SK-N-SH (cell line): ENCODE measurements around the gene PTPN12. TPM values are rescaled to one million over a fixed set of nuclear protein-coding genes. Genes with fewer than 3 reads are reported as not detected.

Source experiments
- CTCF ChIA-PET: fragments of 300-600, 350-600 bp; formaldehyde crosslinking; extraction: SDS; loops from one replicate; lab custom pipeline; 2021; lab: Yijun Ruan, JAX
- POLR2A ChIA-PET: fragments of 350-600 bp; sonication (Branson Sonifier 250); formaldehyde crosslinking; extraction: SDS; loops from one replicate; lab custom pipeline; 2020; ENCODE audit warnings: antibody characterized with exemption, inconsistent platforms; lab: Yijun Ruan, JAX
- DNase-seq: peaks from one replicate; pipeline ENCODE4 v3.0.0; 2012
- H2AFZ ChIP-seq: fragments of 200-600 bp; sonication (generic); 2 replicates; pipeline ENCODE4 v1.8.1; 2016; ENCODE audit warnings: antibody characterized with exemption, mild to moderate bottlenecking, low read depth
- H3F3A ChIP-seq: fragments of 200-600 bp; sonication (generic); replicated peaks from 2 replicates; pipeline ENCODE3; 2016; ENCODE audit warnings: antibody characterized with exemption, mild to moderate bottlenecking; ENCODE audit not compliant: insufficient read depth
- H3K27ac ChIP-seq, 2 experiments: fragments of 200-500 bp in 1 of 2; fragments of 200-600 bp in 1 of 2; sonication (Bioruptor generic) in 1 of 2; sonication (generic), shearing (Covaris generic) in 1 of 2; 2 replicates each; pipeline versions ENCODE4 v1.5.1 to v1.6.1; 2014 to 2016; ENCODE audit warnings: low read depth in 2 of 2, inconsistent platforms in 1 of 2, low read length in 1 of 2, mild to moderate bottlenecking in 1 of 2, mixed read lengths in 1 of 2
- H3K27me3 ChIP-seq: fragments of 200-600 bp; sonication (generic), shearing (Covaris generic); 2 replicates; pipeline ENCODE4 v1.6.1; 2016; ENCODE audit warnings: mixed run types; ENCODE audit not compliant: insufficient read depth
- H3K36me3 ChIP-seq, 2 experiments: fragments of 200-500 bp in 1 of 2; fragments of 200-600 bp in 1 of 2; sonication (Bioruptor generic) in 1 of 2; sonication (generic) in 1 of 2; replicated peaks in 1 of 2; 2 replicates each; pipeline versions ENCODE3 to v1.5.1; 2014 to 2016; ENCODE audit warnings: low read length in 1 of 2, mild to moderate bottlenecking in 1 of 2; ENCODE audit not compliant: insufficient read depth in 2 of 2, control insufficient read depth in 1 of 2
- H3K4me1 ChIP-seq, 2 experiments: fragments of 200-500 bp in 1 of 2; fragments of 200-600 bp in 1 of 2; sonication (Bioruptor generic) in 1 of 2; sonication (generic), shearing (Covaris generic) in 1 of 2; 2 replicates each; pipeline versions ENCODE4 v1.5.1 to v1.6.1; 2014 to 2016; ENCODE audit warnings: low read depth in 1 of 2, low read length in 1 of 2, mixed run types in 1 of 2; ENCODE audit not compliant: insufficient read depth in 2 of 2, control insufficient read depth in 1 of 2
- H3K4me2 ChIP-seq: fragments of 200-600 bp; sonication (generic), shearing (Covaris generic); 2 replicates; pipeline ENCODE4 v1.6.1; 2017; ENCODE audit warnings: mixed run types
- H3K4me3 ChIP-seq, 2 experiments: fragments of 200-500 bp in 1 of 2; fragments of 200-600 bp in 1 of 2; sonication (Bioruptor generic) in 1 of 2; sonication (generic), shearing (Covaris generic) in 1 of 2; 2 replicates each; pipeline versions ENCODE4 v1.5.1 to v1.8.1; 2014 to 2016; ENCODE audit warnings: low read depth in 2 of 2, inconsistent platforms in 1 of 2, low read length in 1 of 2, mild to moderate bottlenecking in 1 of 2, mixed read lengths in 1 of 2, moderate library complexity in 1 of 2
- H3K79me2 ChIP-seq: fragments of 200-600 bp; sonication (generic); 2 replicates; pipeline ENCODE4 v1.8.1; 2017; ENCODE audit warnings: mild to moderate bottlenecking; ENCODE audit not compliant: insufficient read depth
- H3K9ac ChIP-seq: fragments of 200-600 bp; sonication (generic); 2 replicates; pipeline ENCODE4 v1.6.1; 2017; ENCODE audit warnings: mixed run types
- H3K9me2 ChIP-seq: fragments of 200-600 bp; sonication (generic); 2 replicates; pipeline ENCODE4 v1.6.1; 2017; ENCODE audit warnings: mixed run types
- H3K9me3 ChIP-seq: fragments of 200-600 bp; sonication (generic); 2 replicates; pipeline ENCODE4 v1.6.1; 2017; ENCODE audit warnings: mixed run types, mild to moderate bottlenecking, moderate library complexity
- H4K20me1 ChIP-seq: fragments of 200-600 bp; sonication (generic); 2 replicates; pipeline ENCODE4 v1.6.1; 2017; ENCODE audit warnings: mild to moderate bottlenecking, mixed run types; ENCODE audit not compliant: insufficient read depth
- CHD2 ChIP-seq: fragments of 150-350 bp; IDR thresholded peaks from 2 replicates; pipeline ENCODE4 v1.6.1; 2018; ENCODE audit warnings: low read length; ENCODE audit not compliant: partially characterized antibody
- ELF1 ChIP-seq: IDR thresholded peaks from 2 replicates; pipeline ENCODE4 v1.4.0; 2012
- EP300 ChIP-seq, 2 experiments: IDR thresholded peaks; 2 replicates each; pipeline versions ENCODE4 v1.4.0 to v1.6.1; 2012; ENCODE audit warnings: borderline replicate concordance in 1 of 2, low read depth in 1 of 2, low read length in 1 of 2
- EZH2phosphoT487 ChIP-seq: fragments of 200-600 bp; sonication (generic); IDR thresholded peaks from 2 replicates; pipeline ENCODE4 v1.6.1; 2017; ENCODE audit warnings: low read depth, mixed run types, mild to moderate bottlenecking, antibody characterized with exemption, moderate library complexity, borderline replicate concordance
- FOXJ3 ChIP-seq: sonication (generic); formaldehyde crosslinking; IDR thresholded peaks from 2 replicates; pipeline ENCODE4 v1.5.1; 2020; ENCODE audit warnings: mild to moderate bottlenecking, missing genetic modification reagents
- GABPA ChIP-seq: IDR thresholded peaks from 2 replicates; pipeline ENCODE4 v1.4.0; 2012; ENCODE audit warnings: low read depth, mild to moderate bottlenecking
- GATA2 ChIP-seq: sonication (generic); formaldehyde crosslinking; IDR thresholded peaks from 2 replicates; pipeline ENCODE4 v1.5.0; 2020; ENCODE audit warnings: mild to moderate bottlenecking, missing genetic modification reagents
- NRF1 ChIP-seq: IDR thresholded peaks from 2 replicates; pipeline ENCODE4 v1.6.1; 2012; ENCODE audit warnings: low read depth, mild to moderate bottlenecking, low read length
- POLR2AphosphoS5 ChIP-seq: IDR thresholded peaks from 2 replicates; pipeline ENCODE4 v1.6.1; 2012; ENCODE audit warnings: low read depth, low read length
- RAD21 ChIP-seq: IDR thresholded peaks from 2 replicates; pipeline ENCODE4 v1.6.1; 2012; ENCODE audit warnings: mild to moderate bottlenecking, low read length
- SIN3A ChIP-seq: IDR thresholded peaks from 2 replicates; pipeline ENCODE4 v1.6.1; 2012; ENCODE audit warnings: low read depth, mild to moderate bottlenecking, low read length, moderate library complexity, borderline replicate concordance
- SMC3 ChIP-seq: IDR thresholded peaks from 2 replicates; pipeline ENCODE4 v1.6.1; 2012; ENCODE audit warnings: low read depth, low read length, improper control_type of control experiment
- TEAD4 ChIP-seq: IDR thresholded peaks from 2 replicates; pipeline ENCODE4 v1.4.0; 2012; ENCODE audit warnings: mild to moderate bottlenecking, borderline replicate concordance; ENCODE audit not compliant: insufficient read depth
- WGBS: methylation state at CpG from one replicate; pipeline ENCODE4 v1.1.6; 2017; ENCODE audit warnings: low lambda C conversion rate; 5-methylcytosine and 5-hydroxymethylcytosine counted together
- polyA plus RNA-seq, 3 experiments: library from polyadenylated mRNA; depleted of rRNA; stranded (reverse); fragments of >200 nt; gene quantifications; 2 replicates each; pipeline ENCODE4 v1.2.3, GENCODE V29; 2012
- TF ChIP-seq, protein P1 (sequence below): IDR thresholded peaks from 2 replicates; pipeline ENCODE4 v1.4.0; 2012; ENCODE audit warnings: low read depth, borderline replicate concordance
- TF ChIP-seq, protein P2 (sequence below): fragments of 200-600 bp; sonication (generic); IDR thresholded peaks from 2 replicates; pipeline ENCODE4 v1.6.1; 2017; ENCODE audit warnings: antibody characterized with exemption, mild to moderate bottlenecking, moderate library complexity
- TF ChIP-seq, protein P3 (sequence below): fragments of 150-350 bp; IDR thresholded peaks from 2 replicates; pipeline ENCODE4 v1.6.1; 2016; ENCODE audit warnings: mild to moderate bottlenecking, low read depth, low read length

Gene PTPN12
- polyA plus RNA-seq, 1 of the 3 experiments (the other 2 are of a cell fraction) = 23.3 TPM

DNA sequence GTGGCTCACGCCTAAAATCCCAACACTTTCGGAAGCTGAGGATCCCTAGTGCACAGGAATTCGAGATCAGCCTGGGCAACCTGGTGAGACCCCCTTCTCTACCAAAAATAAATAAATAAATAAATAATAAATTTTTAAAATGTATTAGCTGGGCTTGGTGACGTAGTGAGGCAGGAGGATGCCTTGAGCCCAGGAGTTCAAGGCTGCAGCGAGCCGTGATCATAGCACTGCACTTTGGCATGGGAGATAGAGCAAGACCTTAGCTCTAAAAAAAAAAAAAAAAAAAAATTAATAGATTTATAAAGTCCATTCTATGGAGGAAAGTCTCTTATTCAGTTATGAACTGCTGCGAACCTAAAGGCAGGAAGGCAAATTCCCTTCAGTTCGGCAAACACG lies 1.1 kb upstream of the PTPN12 start:
- ChIA-PET POLR2A (interaction anchor here (0.7 to 1.4 kb wide), 5 partner anchors 21 to 414 kb away, joined by 3 to 7 read pairs (median 3); no protein-coding TSS in a partner anchor), CTCF (interaction anchor here (1.2 kb wide), 1 partner anchor 204 kb away, joined by 3 read pairs; no protein-coding TSS in a partner anchor)
- H2AFZ ChIP-seq = peak overlapping the region; percentile 93
- H3K79me2 ChIP-seq = peaks cover 42% of the 10 kb centered on the region
- H3K9ac ChIP-seq = peak overlapping the region; percentile 83
- H3K9me2 ChIP-seq = no peaks in the 10 kb centered on the region
- peak overlapping the region; percentile 70 to 99 for H3K4me3 ChIP-seq
- H3K27ac ChIP-seq = peak overlapping the region; percentile 87 to 89
- peaks cover 38% of the 10 kb centered on the region for H3F3A ChIP-seq
- H3K4me1 ChIP-seq = peaks cover 9 to 14% of the 10 kb centered on the region in 2 experiments; a peak in 3 of 4 replicates
- peaks cover 0 to 4% of the 10 kb centered on the region in 2 experiments for H3K36me3 ChIP-seq
- WGBS = 49% methylated on average over 9 of the region's 9 CpGs
- no peak for TF ChIP-seq EP300 (IDR thresholded peaks at IDR 0.05; ENCODE audit: borderline replicate concordance in 1 of 2, low read depth in 1 of 2, low read length in 1 of 2)
- TF ChIP-seq SIN3A = no peak
- H4K20me1 ChIP-seq = peaks cover 18% of the 10 kb centered on the region
- no peaks in the 10 kb centered on the region for H3K27me3 ChIP-seq
- H3K9me3 ChIP-seq = no peaks in the 10 kb centered on the region
- peak overlapping the region; percentile 84 for H3K4me2 ChIP-seq
- no peak for DNase-seq

DNA sequence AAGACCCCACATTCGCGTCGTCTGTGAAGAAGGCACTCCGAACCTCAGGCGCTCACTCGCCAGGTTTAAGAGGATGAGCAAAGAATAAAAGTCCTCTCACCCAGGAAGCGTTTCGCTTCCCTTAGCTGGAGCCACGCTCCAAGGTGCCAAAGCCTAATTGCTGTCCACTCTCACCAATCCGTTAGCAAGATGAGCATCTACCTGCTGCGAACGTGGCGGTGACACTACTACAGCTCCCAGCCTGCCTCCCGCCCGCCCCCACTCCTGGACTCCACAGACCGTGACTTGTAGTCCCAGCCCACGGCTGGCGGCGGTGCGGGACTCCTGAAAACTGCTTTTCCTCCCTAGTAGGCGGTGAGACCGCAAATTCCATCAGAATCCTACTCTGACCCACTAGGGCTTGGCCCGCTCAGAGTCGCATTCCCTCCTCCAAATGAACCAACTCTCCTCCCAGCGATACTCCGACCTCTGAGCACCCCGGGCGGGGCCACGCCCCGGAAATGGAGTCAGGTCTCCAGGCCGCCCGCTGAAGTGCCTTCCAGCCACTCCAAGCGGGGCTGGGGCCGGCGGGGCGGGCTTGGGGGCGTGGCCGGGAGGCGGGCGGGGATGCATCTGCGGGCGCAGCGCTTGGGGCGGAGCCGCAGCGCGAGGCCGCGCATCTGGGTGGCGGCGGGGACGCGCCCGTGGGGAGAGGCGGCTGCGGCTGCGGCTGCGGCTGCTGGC lies 521 bp upstream of the PTPN12 start:
- peak overlapping the region; percentile 84 for H3K4me2 ChIP-seq
- H3K79me2 ChIP-seq = peaks cover 47% of the 10 kb centered on the region
- no peaks in the 10 kb centered on the region for H3K9me3 ChIP-seq
- H2AFZ ChIP-seq = peak overlapping the region; percentile 93
- peaks cover 0 to 9% of the 10 kb centered on the region in 2 experiments for H3K36me3 ChIP-seq
- CTCF ChIA-PET = interaction anchor here (1.2 kb wide), 1 partner anchor 205 kb away, joined by 3 read pairs; no protein-coding TSS in a partner anchor
- H4K20me1 ChIP-seq = peaks cover 23% of the 10 kb centered on the region
- H3K27ac ChIP-seq = peak overlapping the region; percentile 95
- peak overlapping the region; percentile 94 to 99 for H3K4me3 ChIP-seq
- POLR2A ChIA-PET = interaction anchor here (0.7 to 1.4 kb wide), 5 partner anchors 21 to 415 kb away, joined by 3 to 7 read pairs (median 3); no protein-coding TSS in a partner anchor
- 1% methylated on average over 40 of the region's 58 CpGs for WGBS
- peaks cover 15 to 16% of the 10 kb centered on the region in 2 experiments; a peak in 3 of 4 replicates for H3K4me1 ChIP-seq
- peak; percentile 100 for DNase-seq
- no peaks in the 10 kb centered on the region for H3K9me2 ChIP-seq
- H3F3A ChIP-seq = peaks cover 35% of the 10 kb centered on the region
- H3K27me3 ChIP-seq = no peaks in the 10 kb centered on the region
- peak overlapping the region; percentile 99 for H3K9ac ChIP-seq
- TF ChIP-seq, protein P1, sequence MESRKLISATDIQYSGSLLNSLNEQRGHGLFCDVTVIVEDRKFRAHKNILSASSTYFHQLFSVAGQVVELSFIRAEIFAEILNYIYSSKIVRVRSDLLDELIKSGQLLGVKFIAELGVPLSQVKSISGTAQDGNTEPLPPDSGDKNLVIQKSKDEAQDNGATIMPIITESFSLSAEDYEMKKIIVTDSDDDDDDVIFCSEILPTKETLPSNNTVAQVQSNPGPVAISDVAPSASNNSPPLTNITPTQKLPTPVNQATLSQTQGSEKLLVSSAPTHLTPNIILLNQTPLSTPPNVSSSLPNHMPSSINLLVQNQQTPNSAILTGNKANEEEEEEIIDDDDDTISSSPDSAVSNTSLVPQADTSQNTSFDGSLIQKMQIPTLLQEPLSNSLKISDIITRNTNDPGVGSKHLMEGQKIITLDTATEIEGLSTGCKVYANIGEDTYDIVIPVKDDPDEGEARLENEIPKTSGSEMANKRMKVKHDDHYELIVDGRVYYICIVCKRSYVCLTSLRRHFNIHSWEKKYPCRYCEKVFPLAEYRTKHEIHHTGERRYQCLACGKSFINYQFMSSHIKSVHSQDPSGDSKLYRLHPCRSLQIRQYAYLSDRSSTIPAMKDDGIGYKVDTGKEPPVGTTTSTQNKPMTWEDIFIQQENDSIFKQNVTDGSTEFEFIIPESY = no peak
- TF ChIP-seq, protein P2, sequence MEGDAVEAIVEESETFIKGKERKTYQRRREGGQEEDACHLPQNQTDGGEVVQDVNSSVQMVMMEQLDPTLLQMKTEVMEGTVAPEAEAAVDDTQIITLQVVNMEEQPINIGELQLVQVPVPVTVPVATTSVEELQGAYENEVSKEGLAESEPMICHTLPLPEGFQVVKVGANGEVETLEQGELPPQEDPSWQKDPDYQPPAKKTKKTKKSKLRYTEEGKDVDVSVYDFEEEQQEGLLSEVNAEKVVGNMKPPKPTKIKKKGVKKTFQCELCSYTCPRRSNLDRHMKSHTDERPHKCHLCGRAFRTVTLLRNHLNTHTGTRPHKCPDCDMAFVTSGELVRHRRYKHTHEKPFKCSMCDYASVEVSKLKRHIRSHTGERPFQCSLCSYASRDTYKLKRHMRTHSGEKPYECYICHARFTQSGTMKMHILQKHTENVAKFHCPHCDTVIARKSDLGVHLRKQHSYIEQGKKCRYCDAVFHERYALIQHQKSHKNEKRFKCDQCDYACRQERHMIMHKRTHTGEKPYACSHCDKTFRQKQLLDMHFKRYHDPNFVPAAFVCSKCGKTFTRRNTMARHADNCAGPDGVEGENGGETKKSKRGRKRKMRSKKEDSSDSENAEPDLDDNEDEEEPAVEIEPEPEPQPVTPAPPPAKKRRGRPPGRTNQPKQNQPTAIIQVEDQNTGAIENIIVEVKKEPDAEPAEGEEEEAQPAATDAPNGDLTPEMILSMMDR = no peak
- TF ChIP-seq GATA2 (CRISPR knock-in tag) (no peak), EZH2phosphoT487 (no peak), TEAD4 (peak; percentile 48; the same call in 1 of the 2 replicates), SMC3 (no peak; the same call in 1 of the 2 replicates), GABPA (peak; percentile 74), FOXJ3 (no peak), CHD2 (peak; percentile 56), NRF1 (peak; percentile 49), POLR2AphosphoS5 (peak; percentile 99), SIN3A (peak; percentile 66), ELF1 (no peak; the same call in 1 of the 2 replicates), RAD21 (peak; percentile 12)
- TF ChIP-seq, protein P3, sequence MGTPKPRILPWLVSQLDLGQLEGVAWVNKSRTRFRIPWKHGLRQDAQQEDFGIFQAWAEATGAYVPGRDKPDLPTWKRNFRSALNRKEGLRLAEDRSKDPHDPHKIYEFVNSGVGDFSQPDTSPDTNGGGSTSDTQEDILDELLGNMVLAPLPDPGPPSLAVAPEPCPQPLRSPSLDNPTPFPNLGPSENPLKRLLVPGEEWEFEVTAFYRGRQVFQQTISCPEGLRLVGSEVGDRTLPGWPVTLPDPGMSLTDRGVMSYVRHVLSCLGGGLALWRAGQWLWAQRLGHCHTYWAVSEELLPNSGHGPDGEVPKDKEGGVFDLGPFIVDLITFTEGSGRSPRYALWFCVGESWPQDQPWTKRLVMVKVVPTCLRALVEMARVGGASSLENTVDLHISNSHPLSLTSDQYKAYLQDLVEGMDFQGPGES = no peak
